Measurements from ENCODE around the gene FMO1.

DNA sequence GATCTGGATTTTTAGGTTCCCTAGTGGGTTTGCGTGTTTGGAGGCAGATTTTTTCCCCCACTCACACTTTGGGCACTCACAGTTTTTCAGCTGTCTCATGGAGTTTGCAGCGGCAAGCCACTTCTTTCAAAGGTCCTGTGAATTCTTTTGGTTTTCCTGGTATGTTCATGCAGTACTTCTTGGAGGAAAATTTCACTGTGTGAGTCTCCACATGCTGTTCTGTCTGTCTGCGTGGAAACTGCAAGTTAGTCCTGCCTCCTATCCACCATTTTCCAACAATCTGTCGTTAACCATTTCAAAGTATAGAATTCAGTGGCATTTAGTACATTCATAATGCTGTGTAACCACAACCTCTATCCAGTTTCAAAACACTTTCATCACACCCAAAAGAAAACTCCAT lies 793 bp upstream of the FMO1 start:
- TF ChIP-seq POLR2A (IDR thresholded peaks at IDR 0.05; ENCODE audit: low read depth, low read length) (no peak), POLR2AphosphoS5 (IDR thresholded peaks at IDR 0.05; ENCODE audit: low read depth, low read length) (no peak), TAF1 (IDR thresholded peaks at IDR 0.05; ENCODE audit: borderline replicate concordance, low read depth, low read length) (no peak)
